T-cell (primary cell): ENCODE measurements around the gene DAPP1. TPM values are rescaled to one million over a fixed set of nuclear protein-coding genes. Genes with fewer than 3 reads are reported as not detected.

ENCODE experiments used
- ATAC-seq, 4 experiments: fragments of 200-7000 bp in 3 of 4; fragments of 150-1000 bp in 1 of 4; cut with Tn5 transposase; replicated peaks in 1 of 4; 1 replicate in 3 of 4; 2 replicates in 1 of 4; pipeline ENCODE4 v1.10.0; 2021; ENCODE audit warnings: moderate library complexity in 3 of 4, mild to moderate bottlenecking in 2 of 4, moderate number of reproducible peaks in 1 of 4
- CTCF ChIA-PET, 2 donors: fragments of 300-600 bp; sonication (Branson Sonifier 250); formaldehyde crosslinking; loops; one replicate each; lab custom pipeline; 2022; ENCODE audit warnings: antibody characterized with exemption in 2 of 2; lab: Charles Lee
- POLR2A ChIA-PET, 2 donors: fragments of 300-600 bp; sonication (Branson Sonifier 250); formaldehyde crosslinking; loops; one replicate each; lab custom pipeline; 2022; ENCODE audit warnings: antibody characterized with exemption in 2 of 2; lab: Charles Lee
- DNase-seq, 35 experiments: peaks; one replicate each; pipeline versions ENCODE4 v3.0.0 to v3.0.0-alpha.2; 2013 to 2023
- H3K27ac ChIP-seq: one replicate; pipeline ENCODE4 v1.5.1; 2013; ENCODE audit warnings: low read length
- H3K27me3 ChIP-seq, 2 experiments: replicated peaks in 1 of 2; 1 replicate in 1 of 2; 2 replicates in 1 of 2; pipeline versions ENCODE4 v1.6.1 to v1.7.0; 2013; ENCODE audit warnings: low read length in 1 of 2, mixed read lengths in 1 of 2; ENCODE audit not compliant: control insufficient read depth in 2 of 2, insufficient read depth in 2 of 2; ENCODE audit errors: extremely low read depth in 1 of 2
- H3K36me3 ChIP-seq, 2 donors: 1 replicate in 1 of 2; 2 replicates in 1 of 2; pipeline versions ENCODE4 v1.6.1 to v1.7.0; 2013; ENCODE audit warnings: low read length in 1 of 2; ENCODE audit not compliant: control insufficient read depth in 2 of 2, insufficient read depth in 1 of 2; ENCODE audit errors: extremely low read depth in 1 of 2
- H3K4me1 ChIP-seq, 2 experiments: 1 replicate in 1 of 2; 2 replicates in 1 of 2; pipeline versions ENCODE4 v1.6.1 to v1.7.0; 2013; ENCODE audit warnings: low read length in 2 of 2, mixed read lengths in 1 of 2; ENCODE audit not compliant: insufficient read depth in 2 of 2, control insufficient read depth in 1 of 2; ENCODE audit errors: extremely low read depth in 1 of 2
- H3K4me3 ChIP-seq, 2 donors: 1 replicate in 1 of 2; 2 replicates in 1 of 2; pipeline versions ENCODE4 v1.5.1 to v1.7.0; 2013; ENCODE audit warnings: mild to moderate bottlenecking in 2 of 2, low read length in 1 of 2, moderate library complexity in 1 of 2; ENCODE audit not compliant: control insufficient read depth in 1 of 2; ENCODE audit errors: extremely low read depth in 1 of 2
- H3K9me3 ChIP-seq: 2 replicates; pipeline ENCODE4 v1.7.0; 2013
- H3K27ac Mint-ChIP-seq, 2 donors: one replicate each; pipeline ENCODE4 v1.8.0; 2020 to 2021; ENCODE audit warnings: mild to moderate bottlenecking in 2 of 2, mixed read lengths in 2 of 2
- H3K27me3 Mint-ChIP-seq, 2 donors: one replicate each; pipeline ENCODE4 v1.8.0; 2021 to 2022; ENCODE audit warnings: mixed read lengths in 2 of 2
- H3K36me3 Mint-ChIP-seq: one replicate; pipeline ENCODE4 v1.8.0; 2021; ENCODE audit warnings: mixed read lengths
- H3K4me1 Mint-ChIP-seq, 3 donors: one replicate each; pipeline ENCODE4 v1.8.0; 2020 to 2022; ENCODE audit warnings: mixed read lengths in 3 of 3, mild to moderate bottlenecking in 1 of 3
- H3K4me3 Mint-ChIP-seq, 3 donors: one replicate each; pipeline ENCODE4 v1.8.0; 2020 to 2022; ENCODE audit warnings: mild to moderate bottlenecking in 3 of 3, mixed read lengths in 3 of 3, moderate library complexity in 3 of 3
- H3K9me3 Mint-ChIP-seq, 3 donors: one replicate each; pipeline ENCODE4 v1.8.0; 2020 to 2022; ENCODE audit warnings: mixed read lengths in 3 of 3
- WGBS: methylation state at CpG from one replicate; pipeline ENCODE4 v1.1.5; 2013; ENCODE audit warnings: missing lambda C conversion rate; ENCODE audit not compliant: insufficient coverage; 5-methylcytosine and 5-hydroxymethylcytosine counted together
- total RNA-seq, 35 experiments: library from RNA in 6 of 35; stranded (reverse) in 6 of 35; fragments of 120-200 nt in 1 of 35; gene quantifications; one replicate each; pipeline versions ENCODE4 v1.2.1 to v1.2.4 and lab custom pipeline; 2013 to 2026

Gene DAPP1
- total RNA-seq, 5 donors from 2014 or later (not counting 1 experiment from before 2014, with no cell fraction given): 12.9 to 18.7 (median 14.3) TPM

- no peak overlapping the region for H3K4me3 ChIP-seq
- no peak for ATAC-seq
- H3K4me1 ChIP-seq: no peaks in the 10 kb centered on the region
- ChIA-PET CTCF (no interaction called here), POLR2A (no interaction called here)
- H3K36me3 ChIP-seq: peaks cover 0 to 12% of the 10 kb centered on the region in 2 donors
- Mint-ChIP-seq H3K4me3 (no peak overlapping the region), H3K27me3 (no peaks in the 10 kb centered on the region), H3K36me3 (peaks cover 27% of the 10 kb centered on the region), H3K4me1 (no peaks in the 10 kb centered on the region), H3K9me3 (no peaks in the 10 kb centered on the region), H3K27ac (no peak overlapping the region)
- H3K27ac ChIP-seq: no peak overlapping the region
- H3K9me3 ChIP-seq: no peaks in the 10 kb centered on the region
- H3K27me3 ChIP-seq: no peaks in the 10 kb centered on the region
- no peak for DNase-seq
Observed at GRCh38 chr4:99872570-99872969, 55.9 kb downstream of the DAPP1 start.

GRCh38 chr4:99875071-99875470 lies 58.4 kb downstream of the DAPP1 start:
- no peak overlapping the region for H3K27ac ChIP-seq
- no peaks in the 10 kb centered on the region for H3K9me3 Mint-ChIP-seq
- ATAC-seq: no peak
- no peaks in the 10 kb centered on the region for H3K27me3 Mint-ChIP-seq
- H3K27ac Mint-ChIP-seq: no peak overlapping the region
- ChIA-PET CTCF (no interaction called here), POLR2A (no interaction called here)
- H3K4me1 ChIP-seq: no peaks in the 10 kb centered on the region
- H3K4me3 ChIP-seq: no peak overlapping the region
- H3K27me3 ChIP-seq: no peaks in the 10 kb centered on the region
- no peaks in the 10 kb centered on the region for H3K9me3 ChIP-seq
- peaks cover 22% of the 10 kb centered on the region for H3K36me3 Mint-ChIP-seq
- DNase-seq: no peak
- no peaks in the 10 kb centered on the region for H3K4me1 Mint-ChIP-seq
- no peak overlapping the region for H3K4me3 Mint-ChIP-seq
- H3K36me3 ChIP-seq: peaks cover 0 to 22% of the 10 kb centered on the region in 2 donors

- no peak overlapping the region for H3K27ac Mint-ChIP-seq
- no peak overlapping the region for H3K4me3 Mint-ChIP-seq
- DNase-seq: no peak
- H3K36me3 ChIP-seq: peaks cover 0 to 35% of the 10 kb centered on the region in 2 donors
- H3K36me3 Mint-ChIP-seq: peaks cover 28% of the 10 kb centered on the region
- H3K27me3 Mint-ChIP-seq: no peaks in the 10 kb centered on the region
- no peak for ATAC-seq
- H3K4me1 ChIP-seq: no peaks in the 10 kb centered on the region
- H3K4me3 ChIP-seq: no peak overlapping the region
- ChIA-PET CTCF (no interaction called here), POLR2A (no interaction called here)
- H3K9me3 ChIP-seq: no peaks in the 10 kb centered on the region
- no peaks in the 10 kb centered on the region for H3K9me3 Mint-ChIP-seq
- no peaks in the 10 kb centered on the region for H3K4me1 Mint-ChIP-seq
- WGBS: no CpG with 5 or more reads among the region's 3 CpGs
- no peak overlapping the region for H3K27ac ChIP-seq
- H3K27me3 ChIP-seq: no peaks in the 10 kb centered on the region
Observed at GRCh38 chr4:99876946-99877345, 60.3 kb downstream of the DAPP1 start.

DNA sequence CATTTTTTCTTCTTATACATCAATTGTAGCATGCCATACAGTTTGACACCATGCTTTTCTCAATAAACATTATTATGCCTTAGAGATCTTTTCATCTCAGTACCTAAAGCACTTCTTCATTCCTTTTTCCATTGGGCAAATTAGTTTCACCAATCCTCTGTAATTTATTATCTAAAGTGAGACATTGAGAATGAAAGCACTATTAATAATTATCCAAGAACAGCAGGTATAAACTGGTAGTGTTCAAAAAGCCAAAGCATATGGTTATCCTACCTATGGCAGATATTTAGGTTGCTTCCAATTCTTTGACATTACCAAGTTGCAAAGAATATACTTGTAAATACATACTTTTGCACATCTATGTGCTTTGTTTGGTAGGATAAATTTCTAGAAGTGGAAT lies 62.0 kb downstream of the DAPP1 start:
- H3K27ac Mint-ChIP-seq: no peak overlapping the region
- H3K36me3 Mint-ChIP-seq: peaks cover 23% of the 10 kb centered on the region
- no peaks in the 10 kb centered on the region for H3K9me3 ChIP-seq
- ChIA-PET POLR2A (no interaction called here), CTCF (interaction anchor here in 1 of 2 donors (1.4 kb wide), 1 partner anchor 71 kb away, joined by 3 read pairs; no protein-coding TSS in a partner anchor)
- ATAC-seq: no peak
- no peaks in the 10 kb centered on the region for H3K9me3 Mint-ChIP-seq
- no peak overlapping the region for H3K27ac ChIP-seq
- no peak for DNase-seq
- H3K4me3 Mint-ChIP-seq: no peak overlapping the region
- peaks cover 0 to 38% of the 10 kb centered on the region in 2 donors for H3K36me3 ChIP-seq
- H3K27me3 ChIP-seq: no peaks in the 10 kb centered on the region
- H3K4me1 Mint-ChIP-seq: no peaks in the 10 kb centered on the region
- no peaks in the 10 kb centered on the region for H3K4me1 ChIP-seq
- no peaks in the 10 kb centered on the region for H3K27me3 Mint-ChIP-seq
- H3K4me3 ChIP-seq: no peak overlapping the region

DNA sequence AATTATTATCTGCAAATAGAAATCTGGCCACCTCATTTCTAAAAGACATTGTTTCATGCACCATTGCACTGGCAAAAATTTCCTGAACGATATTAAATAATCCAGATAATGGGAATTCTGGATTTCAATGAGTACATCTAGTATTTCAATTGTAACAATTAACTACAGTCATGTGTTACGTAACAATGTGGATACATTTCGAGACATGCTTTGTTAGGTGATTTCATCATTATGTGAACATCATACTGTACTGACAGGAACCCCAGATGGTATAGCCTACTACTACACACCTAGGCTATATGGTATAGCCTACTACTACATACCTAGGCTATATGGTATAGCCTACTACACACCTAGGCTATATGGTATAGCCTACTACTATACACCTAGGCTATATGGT lies 62.8 kb downstream of the DAPP1 start:
- ATAC-seq (no peak), DNase-seq (no peak)
- Mint-ChIP-seq H3K9me3 (no peaks in the 10 kb centered on the region), H3K4me1 (no peaks in the 10 kb centered on the region), H3K27ac (no peak overlapping the region), H3K36me3 (peaks cover 23% of the 10 kb centered on the region), H3K27me3 (no peaks in the 10 kb centered on the region), H3K4me3 (no peak overlapping the region)
- WGBS: no CpG with 5 or more reads among the region's 3 CpGs
- Histone ChIP-seq H3K9me3 (no peaks in the 10 kb centered on the region), H3K4me1 (no peaks in the 10 kb centered on the region), H3K27ac (no peak overlapping the region), H3K4me3 (no peak overlapping the region), H3K27me3 (no peaks in the 10 kb centered on the region), H3K36me3 (peaks cover 0 to 38% of the 10 kb centered on the region in 2 donors)
- ChIA-PET POLR2A (no interaction called here), CTCF (interaction anchor here in 1 of 2 donors (0.9 to 1.4 kb wide), 2 partner anchors 68 to 72 kb away, joined by 3 to 4 read pairs; no protein-coding TSS in a partner anchor)

DNA sequence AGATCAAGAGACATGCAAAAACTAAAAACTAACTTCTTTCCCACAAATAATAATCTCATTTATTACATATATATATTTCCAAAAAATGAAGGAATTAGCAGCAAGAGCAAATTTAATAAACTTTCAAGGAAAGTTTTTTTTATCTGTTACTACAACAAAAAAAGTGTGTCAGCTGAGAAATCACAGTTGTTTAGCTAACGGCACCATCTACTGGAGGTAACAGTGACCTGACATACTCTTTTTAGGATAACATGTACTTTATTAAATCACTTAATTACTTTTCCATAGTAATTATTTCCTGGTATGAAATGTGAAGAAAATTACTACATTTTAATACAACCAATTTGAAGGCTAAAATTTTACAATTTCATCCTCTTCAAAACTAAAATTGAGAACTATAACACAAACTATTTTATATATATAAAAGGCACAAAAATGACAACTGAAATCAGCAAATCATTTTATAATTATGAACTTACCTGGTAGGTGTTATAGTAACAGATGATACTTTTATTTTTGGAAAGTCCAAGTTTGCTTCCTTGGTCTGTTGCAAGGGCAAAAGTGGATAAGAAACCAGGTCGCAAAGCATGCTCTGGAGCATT lies 68.5 kb downstream of the DAPP1 start:
- ChIA-PET CTCF (interaction anchor here (0.5 to 1.5 kb wide), 18 partner anchors 9 to 1784 kb away, joined by 3 to 17 read pairs (median 4); partner anchors contain the start of genes H2AZ1 (in 1 of the 2) and LAMTOR3 (in 1 of the 2)), POLR2A (interaction anchor here (0.5 to 0.7 kb wide), 3 partner anchors 66 to 1675 kb away, joined by 3 read pairs; no protein-coding TSS in a partner anchor)
- H3K9me3 ChIP-seq: no peaks in the 10 kb centered on the region
- H3K36me3 Mint-ChIP-seq: peaks cover 25% of the 10 kb centered on the region
- peaks cover 0 to 16% (median 12%) of the 10 kb centered on the region in 3 donors for H3K4me1 Mint-ChIP-seq
- no peak overlapping the region for H3K4me3 ChIP-seq
- H3K27me3 ChIP-seq: no peaks in the 10 kb centered on the region
- no peak overlapping the region for H3K27ac ChIP-seq
- H3K36me3 ChIP-seq: peaks cover 0 to 45% of the 10 kb centered on the region in 2 donors
- no peaks in the 10 kb centered on the region for H3K27me3 Mint-ChIP-seq
- no peaks in the 10 kb centered on the region for H3K9me3 Mint-ChIP-seq
- whole genome bisulfite sequencing: no CpG with 5 or more reads among the region's 2 CpGs
- ATAC-seq (peak in 1 of 4 experiments; percentile 64), DNase-seq (peak in 19 of 35 experiments; percentile 2 to 73 (median 21))
- no peak overlapping the region for H3K4me3 Mint-ChIP-seq
- H3K27ac Mint-ChIP-seq: no peak overlapping the region
- no peaks in the 10 kb centered on the region for H3K4me1 ChIP-seq
